ENCODE measurements around the gene CASS4. TPM values are rescaled to one million over a fixed set of nuclear protein-coding genes. Genes with fewer than 3 reads are reported as not detected.

The CASS4 gene
- total and polyA plus RNA-seq, 9 of the 15 experiments (the other 6 are each of a cell fraction or from before 2014, with no cell fraction given) = 8.1 to 53.8 (median 26.7) TPM

DNA sequence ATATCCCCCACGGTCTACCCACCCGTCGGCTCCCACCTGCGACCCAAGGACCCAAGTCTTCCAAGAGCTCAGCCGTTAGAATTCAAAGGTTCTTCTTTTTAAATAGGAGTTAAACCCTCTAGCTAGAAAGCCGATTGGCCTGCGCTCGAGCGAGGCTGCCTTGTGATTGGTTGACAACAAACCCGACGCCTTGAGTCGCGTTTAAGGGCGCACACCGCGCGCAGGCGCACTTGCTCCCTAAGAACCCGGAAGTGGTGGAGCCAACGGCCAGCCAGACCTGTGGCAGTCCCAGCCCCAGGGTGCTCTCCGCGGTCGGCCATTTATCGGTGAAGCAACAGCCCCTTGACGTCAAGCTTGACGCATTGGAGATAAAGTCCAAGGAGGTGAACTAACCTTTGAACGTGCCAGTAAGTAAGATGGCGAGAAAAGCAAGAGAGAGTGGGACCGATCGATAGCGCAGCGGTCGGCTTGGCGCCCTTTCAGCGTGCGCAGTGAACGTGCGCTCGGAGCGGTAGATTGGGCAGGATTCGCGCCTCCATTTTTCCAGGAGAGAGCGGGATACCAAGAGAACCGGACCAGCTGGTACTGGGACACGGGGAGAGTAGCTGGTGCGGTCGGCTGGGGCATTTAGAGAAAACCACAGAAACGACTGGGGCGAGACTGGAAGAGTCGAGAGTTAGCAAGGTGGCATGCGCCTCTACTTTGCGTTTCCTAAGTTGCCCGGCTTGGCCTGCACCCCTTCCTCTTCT, 19.8 kb upstream of the CASS4 start, which contains the start of the genes AURKA and CSTF1 (continued):
- TF ChIP-seq PHF8 (IDR thresholded peaks at IDR 0.05; ENCODE audit: borderline replicate concordance, low read length) = peak; percentile 73; the same call in 1 of the 2 replicates
- TF ChIP-seq CREM (IDR thresholded peaks at IDR 0.05; ENCODE audit: low read depth) = peak; percentile 98
- TF ChIP-seq ZNF830 (CRISPR knock-in tag; IDR thresholded peaks at IDR 0.05) = 0 out of 2 replicates have a peak, but pooled peaks have one; percentile 25
- peak; percentile 68; the same call in 1 of the 2 replicates for TF ChIP-seq FOXJ2 (tag; IDR thresholded peaks at IDR 0.05)
- peak; percentile 76; the same call in 1 of the 2 replicates for TF ChIP-seq ZNF589 (CRISPR knock-in tag; IDR thresholded peaks at IDR 0.05; ENCODE audit: low read depth)
- peak; percentile 33; the same call in 1 of the 2 replicates for TF ChIP-seq TEAD4 (IDR thresholded peaks at IDR 0.05; ENCODE audit: low read length)
- TF ChIP-seq TEAD4 (CRISPR knock-in tag; IDR thresholded peaks at IDR 0.05; ENCODE audit: borderline replicate concordance) = no peak
- TF ChIP-seq HDAC3 (IDR thresholded peaks at IDR 0.05; ENCODE audit: borderline replicate concordance, partially characterized antibody) = peak; percentile 22
- peak; percentile 53 for TF ChIP-seq NCOR1 (IDR thresholded peaks at IDR 0.05)
- TF ChIP-seq SRSF1 (IDR thresholded peaks at IDR 0.05; ENCODE audit: low read depth, low read length) = no peak
- TF ChIP-seq ZNF644 (tag; IDR thresholded peaks at IDR 0.05; ENCODE audit: low read depth) = peak; percentile 84; the same call in 1 of the 2 replicates
- TF ChIP-seq, protein P1, sequence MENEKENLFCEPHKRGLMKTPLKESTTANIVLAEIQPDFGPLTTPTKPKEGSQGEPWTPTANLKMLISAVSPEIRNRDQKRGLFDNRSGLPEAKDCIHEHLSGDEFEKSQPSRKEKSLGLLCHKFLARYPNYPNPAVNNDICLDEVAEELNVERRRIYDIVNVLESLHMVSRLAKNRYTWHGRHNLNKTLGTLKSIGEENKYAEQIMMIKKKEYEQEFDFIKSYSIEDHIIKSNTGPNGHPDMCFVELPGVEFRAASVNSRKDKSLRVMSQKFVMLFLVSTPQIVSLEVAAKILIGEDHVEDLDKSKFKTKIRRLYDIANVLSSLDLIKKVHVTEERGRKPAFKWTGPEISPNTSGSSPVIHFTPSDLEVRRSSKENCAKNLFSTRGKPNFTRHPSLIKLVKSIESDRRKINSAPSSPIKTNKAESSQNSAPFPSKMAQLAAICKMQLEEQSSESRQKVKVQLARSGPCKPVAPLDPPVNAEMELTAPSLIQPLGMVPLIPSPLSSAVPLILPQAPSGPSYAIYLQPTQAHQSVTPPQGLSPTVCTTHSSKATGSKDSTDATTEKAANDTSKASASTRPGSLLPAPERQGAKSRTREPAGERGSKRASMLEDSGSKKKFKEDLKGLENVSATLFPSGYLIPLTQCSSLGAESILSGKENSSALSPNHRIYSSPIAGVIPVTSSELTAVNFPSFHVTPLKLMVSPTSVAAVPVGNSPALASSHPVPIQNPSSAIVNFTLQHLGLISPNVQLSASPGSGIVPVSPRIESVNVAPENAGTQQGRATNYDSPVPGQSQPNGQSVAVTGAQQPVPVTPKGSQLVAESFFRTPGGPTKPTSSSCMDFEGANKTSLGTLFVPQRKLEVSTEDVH (IDR thresholded peaks at IDR 0.05; ENCODE audit: low read depth, partially characterized antibody) = peak; percentile 83
- no peak for TF ChIP-seq SREBF2 (CRISPR knock-in tag; IDR thresholded peaks at IDR 0.05)
- TF ChIP-seq, protein P2, sequence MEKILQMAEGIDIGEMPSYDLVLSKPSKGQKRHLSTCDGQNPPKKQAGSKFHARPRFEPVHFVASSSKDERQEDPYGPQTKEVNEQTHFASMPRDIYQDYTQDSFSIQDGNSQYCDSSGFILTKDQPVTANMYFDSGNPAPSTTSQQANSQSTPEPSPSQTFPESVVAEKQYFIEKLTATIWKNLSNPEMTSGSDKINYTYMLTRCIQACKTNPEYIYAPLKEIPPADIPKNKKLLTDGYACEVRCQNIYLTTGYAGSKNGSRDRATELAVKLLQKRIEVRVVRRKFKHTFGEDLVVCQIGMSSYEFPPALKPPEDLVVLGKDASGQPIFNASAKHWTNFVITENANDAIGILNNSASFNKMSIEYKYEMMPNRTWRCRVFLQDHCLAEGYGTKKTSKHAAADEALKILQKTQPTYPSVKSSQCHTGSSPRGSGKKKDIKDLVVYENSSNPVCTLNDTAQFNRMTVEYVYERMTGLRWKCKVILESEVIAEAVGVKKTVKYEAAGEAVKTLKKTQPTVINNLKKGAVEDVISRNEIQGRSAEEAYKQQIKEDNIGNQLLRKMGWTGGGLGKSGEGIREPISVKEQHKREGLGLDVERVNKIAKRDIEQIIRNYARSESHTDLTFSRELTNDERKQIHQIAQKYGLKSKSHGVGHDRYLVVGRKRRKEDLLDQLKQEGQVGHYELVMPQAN (IDR thresholded peaks at IDR 0.05; ENCODE audit: borderline replicate concordance) = peak; percentile 79
- TF ChIP-seq FOSL1 (tag; conservative IDR thresholded peaks at IDR 0.05) = peak; percentile 64
- peak; percentile 70 for TF ChIP-seq EP300 (IDR thresholded peaks at IDR 0.05; ENCODE audit: low read length)
- peak; percentile 79 for TF ChIP-seq TBP (optimal IDR thresholded peaks at IDR 0.05; ENCODE audit: low read depth, low read length)
- TF ChIP-seq, protein P3, sequence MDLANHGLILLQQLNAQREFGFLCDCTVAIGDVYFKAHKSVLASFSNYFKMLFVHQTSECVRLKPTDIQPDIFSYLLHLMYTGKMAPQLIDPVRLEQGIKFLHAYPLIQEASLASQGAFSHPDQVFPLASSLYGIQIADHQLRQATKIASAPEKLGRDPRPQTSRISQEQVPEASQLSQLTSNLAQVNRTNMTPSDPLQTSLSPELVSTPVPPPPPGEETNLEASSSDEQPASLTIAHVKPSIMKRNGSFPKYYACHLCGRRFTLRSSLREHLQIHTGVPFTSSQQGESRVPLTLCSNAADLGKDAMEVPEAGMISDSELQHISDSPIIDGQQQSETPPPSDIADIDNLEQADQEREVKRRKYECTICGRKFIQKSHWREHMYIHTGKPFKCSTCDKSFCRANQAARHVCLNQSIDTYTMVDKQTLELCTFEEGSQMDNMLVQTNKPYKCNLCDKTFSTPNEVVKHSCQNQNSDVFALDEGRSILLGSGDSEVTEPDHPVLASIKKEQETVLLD (IDR thresholded peaks at IDR 0.05) = peak; percentile 98
- TF ChIP-seq STAT5A (IDR thresholded peaks at IDR 0.05; ENCODE audit: borderline replicate concordance, low read length) = peak; percentile 40; the same call in 1 of the 2 replicates
- TF ChIP-seq, protein P4, sequence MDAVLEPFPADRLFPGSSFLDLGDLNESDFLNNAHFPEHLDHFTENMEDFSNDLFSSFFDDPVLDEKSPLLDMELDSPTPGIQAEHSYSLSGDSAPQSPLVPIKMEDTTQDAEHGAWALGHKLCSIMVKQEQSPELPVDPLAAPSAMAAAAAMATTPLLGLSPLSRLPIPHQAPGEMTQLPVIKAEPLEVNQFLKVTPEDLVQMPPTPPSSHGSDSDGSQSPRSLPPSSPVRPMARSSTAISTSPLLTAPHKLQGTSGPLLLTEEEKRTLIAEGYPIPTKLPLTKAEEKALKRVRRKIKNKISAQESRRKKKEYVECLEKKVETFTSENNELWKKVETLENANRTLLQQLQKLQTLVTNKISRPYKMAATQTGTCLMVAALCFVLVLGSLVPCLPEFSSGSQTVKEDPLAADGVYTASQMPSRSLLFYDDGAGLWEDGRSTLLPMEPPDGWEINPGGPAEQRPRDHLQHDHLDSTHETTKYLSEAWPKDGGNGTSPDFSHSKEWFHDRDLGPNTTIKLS (IDR thresholded peaks at IDR 0.05; ENCODE audit: borderline replicate concordance, low read depth) = peak; percentile 82; the same call in 1 of the 2 replicates
